OCI-LY3 (cell line): ENCODE data around the gene MED16.
"Not testable (repeated sequence)": the region's sequence is repeated elsewhere in the genome, so short reads cannot be mapped to it uniquely, and the experiment has no call there.

Source experiments
- H2AFZ ChIP-seq: fragments of 200-600, 300-600 bp; shearing (Covaris generic); 2 replicates; pipeline ENCODE4 v1.6.0; 2014; ENCODE audit warnings: antibody characterized with exemption, low read depth, low read length
- H3K27ac ChIP-seq: fragments of 200-600, 300-600 bp; sonication (generic); 2 replicates; pipeline ENCODE4 v1.5.1; 2014; ENCODE audit warnings: mild to moderate bottlenecking, low read length, moderate library complexity, mixed read lengths
- H3K27me3 ChIP-seq: fragments of 200-600, 300-600 bp; sonication (generic); 2 replicates; pipeline ENCODE4 v1.6.1; 2014; ENCODE audit warnings: low read depth, low read length, mixed read lengths
- H3K36me3 ChIP-seq: fragments of 200-600, 300-600 bp; sonication (generic); replicated peaks from 2 replicates; pipeline ENCODE3; 2014; ENCODE audit warnings: low read depth, low read length, mixed read lengths
- H3K4me1 ChIP-seq: fragments of 300-600, 200-600 bp; sonication (generic); 2 replicates; pipeline ENCODE4 v1.6.1; 2014; ENCODE audit warnings: low read length, mixed read lengths
- H3K4me2 ChIP-seq: fragments of 200-600, 300-600 bp; sonication (generic); 2 replicates; pipeline ENCODE4 v1.6.1; 2014; ENCODE audit warnings: low read length, mixed read lengths
- H3K4me3 ChIP-seq: fragments of 300-600, 200-600 bp; sonication (generic); 2 replicates; pipeline ENCODE4 v1.5.1; 2014; ENCODE audit warnings: antibody characterized with exemption, mild to moderate bottlenecking, low read length, moderate library complexity
- H3K79me2 ChIP-seq: fragments of 300-600, 200-600 bp; shearing (Covaris generic); 2 replicates; pipeline ENCODE4 v1.6.1; 2014; ENCODE audit warnings: mild to moderate bottlenecking, low read length, mixed read lengths
- H3K9ac ChIP-seq: fragments of 300-600, 200-600 bp; shearing (Covaris generic); 2 replicates; pipeline ENCODE4 v1.6.0; 2014; ENCODE audit warnings: mild to moderate bottlenecking, low read length, moderate library complexity
- H3K9me3 ChIP-seq: fragments of 200-600, 300-600 bp; shearing (Covaris generic); 2 replicates; pipeline ENCODE4 v1.6.1; 2014; ENCODE audit warnings: low read length, mixed read lengths; ENCODE audit not compliant: insufficient read depth
- H4K20me1 ChIP-seq: fragments of 200-600, 300-600 bp; sonication (generic); 2 replicates; pipeline ENCODE4 v1.6.1; 2016; ENCODE audit warnings: low read length, mixed read lengths; ENCODE audit not compliant: insufficient read depth
- CTCF ChIP-seq: fragments of 200-600, 300-600 bp; sonication (generic); IDR thresholded peaks from 2 replicates; pipeline ENCODE4 v1.5.1; 2014; ENCODE audit warnings: antibody characterized with exemption, low read length, low read depth
- EZH2phosphoT487 ChIP-seq: fragments of 200-600 bp; shearing (Covaris generic); IDR thresholded peaks from 2 replicates; pipeline ENCODE4 v1.6.1; 2018; ENCODE audit warnings: antibody characterized with exemption, mixed run types, low read depth

Gene MED16

GRCh38 chr19:843180-843835 lies 49.7 kb downstream of the MED16 start:
- Histone ChIP-seq H3K4me1 (peaks cover 19% of the 10 kb centered on the region), H3K9ac (no peak overlapping the region), H3K27ac (no peak overlapping the region), H2AFZ (no peak overlapping the region), H4K20me1 (no peaks in the 10 kb centered on the region), H3K4me2 (no peak overlapping the region), H3K79me2 (no peaks in the 10 kb centered on the region), H3K4me3 (no peak overlapping the region), H3K9me3 (no peaks in the 10 kb centered on the region), H3K27me3 (peaks cover 11% of the 10 kb centered on the region), H3K36me3 (no peaks in the 10 kb centered on the region)
- no peak for TF ChIP-seq EZH2phosphoT487
- TF ChIP-seq CTCF, result no peak

- not testable (repeated sequence) for H3K27ac ChIP-seq, H3K4me2 ChIP-seq, H2AFZ ChIP-seq
Measured at GRCh38 chr19:842802-843179, 50.2 kb downstream of the MED16 start.

GRCh38 chr19:840519-841206 lies 52.3 kb downstream of the MED16 start, which contains the start of gene PRTN3:
Gene PRTN3, plus strand, starts transcription at chr19:840999. Its CDS starts 10 bp downstream, at chr19:841009.
- Histone ChIP-seq H4K20me1 (no peaks in the 10 kb centered on the region), H3K4me2 (no peak within 1 kb of the TSS), H3K9me3 (no peaks in the 10 kb centered on the region), H3K4me1 (peaks cover 14% of the 10 kb centered on the region), H3K9ac (no peak within 1 kb of the TSS), H3K27me3 (peaks cover 5% of the 10 kb centered on the region; the same call in 1 of the 2 replicates), H2AFZ (no peak within 1 kb of the TSS), H3K4me3 (no peak within 1 kb of the TSS), H3K36me3 (no peaks in the 10 kb centered on the region), H3K27ac (no peak within 1 kb of the TSS), H3K79me2 (no peaks in the 10 kb centered on the region)
- TF ChIP-seq EZH2phosphoT487 (no peak), CTCF (no peak)

More at GRCh38 chr19:842802-843179, 50.2 kb downstream of the MED16 start:
- not testable (repeated sequence) for H3K79me2 ChIP-seq, H3K9ac ChIP-seq, H4K20me1 ChIP-seq, H3K36me3 ChIP-seq, H3K4me3 ChIP-seq, H3K9me3 ChIP-seq, H3K27me3 ChIP-seq
- peaks cover 19% of the 10 kb centered on the region for H3K4me1 ChIP-seq

GRCh38 chr19:835210-835810 lies 57.7 kb downstream of the MED16 start:
- peaks cover 20% of the 10 kb centered on the region for H3K27me3 ChIP-seq
- no peak overlapping the region for H3K4me2 ChIP-seq
- peaks cover 8% of the 10 kb centered on the region; the same call in 1 of the 2 replicates for H3K4me1 ChIP-seq
- no peak overlapping the region for H3K9ac ChIP-seq
- TF ChIP-seq EZH2phosphoT487 (no peak), CTCF (no peak)
- H3K36me3 ChIP-seq, result no peaks in the 10 kb centered on the region
- no peaks in the 10 kb centered on the region for H3K9me3 ChIP-seq
- H3K27ac ChIP-seq, result no peak overlapping the region
- H2AFZ ChIP-seq, result no peak overlapping the region
- no peaks in the 10 kb centered on the region for H4K20me1 ChIP-seq
- no peak overlapping the region for H3K4me3 ChIP-seq
- H3K79me2 ChIP-seq, result no peaks in the 10 kb centered on the region
